Stimulated activated CD4-positive, alpha-beta T cell treated with anti-CD3 and anti-CD28 coated beads, Interleukin-4, amount 100 ng/mL, for 48 hours (primary cell): ENCODE results near the gene LRG1.
A peak's percentile ranks its signal among the peaks of the same experiment; 100 is the strongest.
"Not testable (repeated sequence)": the region's sequence is repeated elsewhere in the genome, so short reads cannot be mapped to it uniquely, and the experiment has no call there.

Source experiments
- DNase-seq, 2 donors: peaks; one replicate each; pipeline ENCODE4 v3.0.0-alpha.2; 2020; ENCODE audit warnings: low read depth in 2 of 2

LRG1 gene

GRCh38 chr19:4576016-4576933 lies 36.4 kb upstream of the LRG1 start:
- peak; percentile 61 to 75 for DNase-seq

GRCh38 chr19:4575267-4576015 lies 35.6 kb upstream of the LRG1 start:
- no peak for DNase-seq

DNA sequence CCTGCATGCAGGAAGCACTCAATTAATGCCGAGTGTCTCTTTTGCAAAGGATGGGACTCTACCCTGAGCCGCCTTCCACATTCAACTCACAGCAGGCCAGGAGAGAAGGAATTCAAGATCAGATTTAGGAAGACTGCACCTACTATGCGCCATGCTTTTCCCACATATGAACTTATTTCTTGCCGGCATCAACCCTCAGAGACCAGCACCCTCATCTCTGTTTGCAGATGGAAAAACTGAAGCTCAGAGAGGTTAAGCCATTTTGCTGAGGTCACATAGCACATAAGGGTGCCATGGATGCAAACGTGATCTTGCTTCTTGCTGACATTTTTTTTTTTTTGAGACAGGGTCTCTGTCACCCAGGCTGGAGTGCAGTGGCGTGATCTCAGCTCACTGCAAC lies 33.8 kb upstream of the LRG1 start:
- no peak for DNase-seq

GRCh38 chr19:4571305-4571917 lies 31.6 kb upstream of the LRG1 start:
- DNase-seq: no peak

DNA sequence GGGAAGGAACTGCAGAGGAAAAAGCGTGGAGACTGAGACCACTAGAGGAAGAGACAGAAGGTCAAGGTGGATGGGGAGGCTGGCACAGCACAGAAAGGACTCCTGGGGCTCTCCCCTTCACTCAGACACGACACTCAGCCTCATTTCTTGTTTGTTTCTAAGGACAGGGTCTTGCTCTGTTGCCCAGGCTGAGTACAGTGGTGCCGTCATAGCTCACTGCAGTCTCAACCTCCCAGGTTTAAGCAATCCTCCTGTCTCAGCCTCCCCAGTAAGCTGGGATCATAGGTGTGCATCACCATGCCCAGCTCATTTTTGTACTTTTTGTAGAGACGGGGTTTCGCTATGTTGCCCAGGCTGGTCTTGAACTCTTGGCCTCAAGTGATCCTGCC lies 31.1 kb upstream of the LRG1 start:
- DNase-seq: no peak

- DNase-seq: no peak
Observed at GRCh38 chr19:4570402-4570801, 30.6 kb upstream of the LRG1 start.

- DNase-seq: no peak
Observed at GRCh38 chr19:4568886-4569285, 29.1 kb upstream of the LRG1 start.

DNA sequence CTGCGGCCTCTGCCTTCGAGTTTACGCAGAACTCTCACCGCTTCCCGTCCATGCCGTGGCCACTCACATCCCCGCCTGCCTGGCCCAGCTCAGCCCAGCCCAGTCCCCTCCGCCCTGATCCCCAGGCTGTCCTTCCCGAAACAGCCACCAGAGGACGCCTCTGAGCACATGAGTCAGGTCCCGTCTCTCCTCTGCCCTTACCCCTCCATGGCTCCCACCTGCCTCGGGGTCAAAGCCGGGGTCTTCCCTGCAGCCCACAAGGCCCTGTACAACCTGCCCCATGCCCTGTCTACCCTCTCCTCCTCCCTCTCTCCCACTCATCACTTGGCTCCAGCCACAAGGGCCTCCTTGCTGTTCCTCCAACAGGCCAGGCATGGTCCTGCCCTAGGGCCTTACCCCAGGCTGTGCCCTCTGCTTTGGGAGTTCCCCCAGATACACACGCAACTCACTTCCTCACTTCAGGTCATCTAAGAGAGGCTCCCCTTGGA lies 27.8 kb upstream of the LRG1 start:
- DNase-seq: peak; percentile 45 to 77

GRCh38 chr19:4566402-4567051 lies 26.7 kb upstream of the LRG1 start:
- no peak for DNase-seq

DNA sequence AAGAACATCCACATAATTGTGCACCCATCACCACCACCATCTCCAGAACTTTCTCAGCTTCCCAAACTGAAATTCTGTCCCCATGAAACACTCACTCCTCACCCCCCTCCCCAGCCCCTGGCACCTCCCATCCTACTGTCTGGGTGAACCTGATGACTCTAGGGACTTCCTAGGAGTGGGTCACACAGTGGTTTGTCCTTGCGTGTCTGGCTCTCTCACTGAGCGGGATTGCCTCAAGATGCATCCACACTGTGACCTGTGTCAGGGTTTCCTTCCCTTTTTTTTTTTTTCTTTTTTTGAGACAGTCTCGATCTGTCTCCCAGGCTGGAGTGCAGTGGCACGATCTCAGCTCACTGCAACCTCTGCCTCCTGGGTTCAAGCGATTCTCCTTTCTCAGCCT lies 23.7 kb upstream of the LRG1 start:
- not testable (repeated sequence) for DNase-seq

DNA sequence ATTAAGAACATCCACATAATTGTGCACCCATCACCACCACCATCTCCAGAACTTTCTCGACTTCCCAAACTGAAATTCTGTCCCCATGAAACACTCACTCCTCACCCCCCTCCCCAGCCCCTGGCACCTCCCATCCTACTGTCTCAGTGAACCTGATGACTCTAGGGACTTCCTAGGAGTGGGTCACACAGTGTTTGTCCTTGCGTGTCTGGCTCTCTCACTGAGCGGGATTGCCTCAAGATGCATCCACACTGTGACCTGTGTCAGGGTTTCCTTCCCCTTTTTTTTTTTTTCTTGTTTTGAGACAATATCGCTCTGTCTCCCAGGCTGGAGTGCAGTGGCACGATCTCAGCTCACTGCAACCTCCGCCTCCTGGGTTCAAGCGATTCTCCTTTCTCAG lies 22.2 kb upstream of the LRG1 start:
- DNase-seq: not testable (repeated sequence)

GRCh38 chr19:4559569-4559968 lies 19.7 kb upstream of the LRG1 start, which contains the start of gene SEMA6B:
TSS of gene SEMA6B (minus strand) at chr19:4559684. CDS start at chr19:4558457, 1,227 bp downstream.
- DNase-seq: no peak

DNA sequence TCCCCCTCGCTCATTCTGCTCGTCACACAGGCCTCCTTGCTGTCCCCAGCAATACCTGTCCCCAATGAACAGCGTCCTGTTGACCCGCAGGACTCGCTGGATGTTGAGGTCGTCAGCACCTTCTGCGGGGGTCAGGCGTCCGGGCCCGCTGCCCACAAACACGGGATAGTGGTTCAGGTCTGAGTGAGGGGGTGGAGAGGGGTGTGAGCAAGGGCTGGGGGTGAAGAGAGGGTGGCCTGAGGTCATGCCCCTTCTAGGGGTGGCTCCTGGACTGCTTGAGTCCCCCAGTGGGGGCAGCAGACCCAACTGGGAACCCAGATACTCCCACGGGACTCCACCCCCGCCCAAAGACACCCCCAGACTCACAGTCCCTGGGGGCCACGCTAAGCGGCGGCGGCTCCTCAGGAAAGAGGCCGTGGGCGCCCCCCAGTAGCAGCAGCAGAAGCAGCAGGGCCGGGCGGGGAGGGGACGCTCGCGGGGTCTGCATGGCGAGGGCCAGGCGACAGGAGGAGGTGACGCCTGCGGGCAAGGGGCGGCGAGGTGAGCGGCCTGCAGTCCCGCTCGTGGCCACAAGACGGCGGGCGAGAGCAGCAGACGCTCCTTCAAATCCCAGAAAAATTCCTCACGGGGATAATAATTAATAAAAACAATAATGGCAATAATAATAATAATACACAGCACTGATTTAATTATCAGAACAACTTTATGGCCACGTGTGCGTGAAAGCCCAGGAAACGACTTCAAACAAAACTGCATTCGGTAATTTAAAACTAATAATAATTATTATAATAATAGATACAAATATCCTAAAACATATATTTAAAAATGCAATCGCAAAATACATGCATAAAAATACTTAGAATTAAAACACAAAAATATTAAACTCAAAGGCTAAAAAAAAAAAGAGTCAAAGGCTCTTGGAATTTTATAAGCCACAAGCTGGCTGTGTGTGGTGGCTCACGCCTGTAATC lies 18.4 kb upstream of the LRG1 start:
- DNase-seq: no peak

- DNase-seq: no peak
Observed at GRCh38 chr19:4557144-4557970, 17.5 kb upstream of the LRG1 start.

- peak; percentile 27 to 54 for DNase-seq
Observed at GRCh38 chr19:4556597-4557127, 16.8 kb upstream of the LRG1 start.

DNA sequence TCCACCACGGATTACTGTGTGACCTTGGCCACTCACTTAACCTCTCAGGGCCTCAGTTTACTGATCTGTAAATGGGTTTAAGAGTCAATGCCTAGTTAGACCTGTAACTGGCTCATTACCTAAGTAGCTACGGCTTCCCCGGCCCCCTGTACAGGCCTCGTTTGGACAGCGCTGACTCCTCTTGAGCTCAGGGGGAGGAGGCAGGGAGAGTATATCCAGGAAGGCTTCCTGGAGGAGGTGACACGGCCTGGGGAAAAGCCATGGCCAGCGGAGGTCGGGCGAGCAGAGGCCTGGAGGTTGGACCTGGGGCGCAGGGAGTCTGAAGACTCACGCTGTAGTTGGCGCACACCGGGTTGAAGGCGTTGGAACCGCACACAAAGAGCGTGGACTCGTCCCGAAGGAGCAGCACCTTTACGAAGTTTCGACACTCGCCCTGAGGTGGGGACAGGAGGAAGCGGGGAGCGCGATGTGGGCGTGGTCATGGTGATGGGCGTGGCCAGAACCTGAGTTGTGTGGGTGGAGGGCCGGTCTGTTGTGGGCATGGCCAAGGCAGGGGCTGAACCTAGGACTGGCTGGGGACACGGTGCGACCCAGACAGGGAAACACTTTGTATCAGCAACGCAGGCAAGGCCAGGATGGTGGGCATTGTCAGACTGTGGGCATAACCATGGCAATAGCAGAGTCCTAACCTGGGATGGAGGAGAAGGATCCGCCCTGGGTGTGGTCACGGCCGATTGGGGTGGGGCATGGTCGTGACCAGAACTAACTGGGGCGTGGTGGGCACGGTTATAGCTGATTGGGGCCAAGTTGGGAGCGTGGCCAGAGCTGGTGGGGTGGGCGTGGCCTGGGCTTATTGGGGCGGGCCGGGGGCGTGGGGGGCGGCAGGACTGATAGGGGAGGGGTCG lies 16.1 kb upstream of the LRG1 start:
- no peak for DNase-seq

GRCh38 chr19:4554717-4555116 lies 14.9 kb upstream of the LRG1 start:
- DNase-seq: no peak

GRCh38 chr19:4553775-4554174 lies 13.9 kb upstream of the LRG1 start:
- no peak for DNase-seq
